HG02852 (cell line): ENCODE data around the gene RANBP3L.
A peak's percentile ranks its signal among the peaks of the same experiment; 100 is the strongest.
"Not testable (repeated sequence)": the region's sequence is repeated elsewhere in the genome, so short reads cannot be mapped to it uniquely, and the experiment has no call there.

Source experiments
- ATAC-seq: cut with Tn5 transposase; IDR thresholded peaks from one replicate; pipeline ENCODE4 v1.9.1; 2021; ENCODE audit warnings: mild to moderate bottlenecking, moderate library complexity; ENCODE audit not compliant: unreplicated experiment

The RANBP3L gene

DNA sequence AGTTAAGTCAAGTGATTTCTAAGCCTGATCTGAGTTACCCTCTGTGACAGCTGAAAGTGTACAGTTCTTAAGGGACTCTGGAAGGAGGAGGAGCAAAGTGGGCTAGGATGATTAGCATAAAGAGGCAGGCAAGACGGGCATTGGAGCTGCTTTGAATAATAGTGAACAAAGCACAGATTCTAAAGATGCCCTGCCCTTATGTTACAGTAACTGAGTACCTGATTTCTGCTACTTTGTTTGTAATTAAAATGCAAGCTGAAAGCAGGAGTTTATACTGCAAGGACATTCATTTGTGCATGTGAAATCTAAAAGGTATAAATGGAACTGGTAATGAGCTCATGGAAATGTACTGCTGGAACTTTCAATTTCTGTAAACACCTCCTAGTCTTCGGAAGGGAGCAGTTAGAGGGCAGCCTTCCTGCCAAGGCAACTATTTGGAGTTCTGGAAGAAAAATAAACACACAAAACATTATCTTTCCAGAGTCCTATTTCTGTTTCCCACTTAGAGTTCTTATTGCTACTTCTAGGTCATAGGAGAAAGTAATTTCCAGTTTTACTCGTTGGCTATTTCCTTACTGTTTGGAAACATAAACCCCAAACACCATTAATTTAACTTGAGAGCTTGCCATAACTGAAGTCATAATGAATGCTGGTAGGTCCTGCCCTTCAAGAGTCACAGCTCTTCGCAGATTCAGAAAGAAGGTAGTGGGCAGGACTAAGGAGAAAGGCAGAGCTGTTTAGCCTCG, at the start of gene RANBP3L:
TSS of gene RANBP3L (minus strand) at position 45 of the 746 bp plus-strand sequence. CDS start 486 bp downstream, outside the sequence.
- ATAC-seq = peak; percentile 66

GRCh38 chr5:36346896-36347690, 45.4 kb upstream of the RANBP3L start:
- ATAC-seq = no peak

GRCh38 chr5:36344899-36345298, 43.2 kb upstream of the RANBP3L start:
- ATAC-seq = no peak

- ATAC-seq = not testable (repeated sequence)
These were observed 40.0 kb upstream of the RANBP3L start for GRCh38 chr5:36341720-36342119.

- no peak for ATAC-seq
These were observed 35.9 kb upstream of the RANBP3L start for GRCh38 chr5:36337597-36337996.

- ATAC-seq = no peak
These were observed 32.6 kb upstream of the RANBP3L start for GRCh38 chr5:36334315-36334714.

DNA sequence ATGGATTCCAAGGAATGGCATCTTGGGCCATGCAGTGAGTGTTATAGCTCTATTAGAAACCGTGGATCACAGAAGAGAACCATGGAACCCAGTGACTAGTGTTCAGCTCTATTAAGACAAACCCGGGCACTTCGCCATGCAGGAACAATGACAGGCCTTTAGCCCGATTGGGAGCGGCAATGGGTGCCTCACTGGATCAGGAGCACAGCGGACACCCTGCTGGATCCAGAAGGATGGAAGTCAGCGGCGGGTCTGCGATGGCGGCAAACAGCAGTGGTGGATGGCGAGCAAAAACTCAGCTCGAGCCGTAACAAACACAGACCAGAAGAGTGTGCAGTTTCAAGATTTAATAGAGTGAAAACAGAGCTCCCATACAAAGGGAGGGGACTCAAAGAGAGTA, 31.0 kb upstream of the RANBP3L start:
- not testable (repeated sequence) for ATAC-seq

DNA sequence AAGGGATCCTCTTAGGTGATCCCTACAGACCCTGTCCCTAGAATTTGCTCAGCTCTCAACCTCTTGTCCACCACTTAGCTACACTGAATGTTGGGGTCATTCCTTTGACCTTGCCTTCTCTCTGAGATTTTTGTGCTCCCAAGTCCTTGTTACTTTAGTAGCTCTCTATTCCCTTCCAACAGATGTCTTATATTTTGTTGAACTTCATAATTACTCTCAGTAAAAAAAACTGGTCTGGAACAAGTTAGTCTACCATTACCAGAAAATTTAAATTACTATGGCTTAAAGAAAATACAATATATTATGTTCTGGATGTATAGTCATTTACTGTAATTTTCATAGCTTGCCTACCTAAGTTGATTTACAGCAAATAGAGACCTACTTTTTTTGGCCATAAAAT, 23.5 kb upstream of the RANBP3L start:
- no peak for ATAC-seq

DNA sequence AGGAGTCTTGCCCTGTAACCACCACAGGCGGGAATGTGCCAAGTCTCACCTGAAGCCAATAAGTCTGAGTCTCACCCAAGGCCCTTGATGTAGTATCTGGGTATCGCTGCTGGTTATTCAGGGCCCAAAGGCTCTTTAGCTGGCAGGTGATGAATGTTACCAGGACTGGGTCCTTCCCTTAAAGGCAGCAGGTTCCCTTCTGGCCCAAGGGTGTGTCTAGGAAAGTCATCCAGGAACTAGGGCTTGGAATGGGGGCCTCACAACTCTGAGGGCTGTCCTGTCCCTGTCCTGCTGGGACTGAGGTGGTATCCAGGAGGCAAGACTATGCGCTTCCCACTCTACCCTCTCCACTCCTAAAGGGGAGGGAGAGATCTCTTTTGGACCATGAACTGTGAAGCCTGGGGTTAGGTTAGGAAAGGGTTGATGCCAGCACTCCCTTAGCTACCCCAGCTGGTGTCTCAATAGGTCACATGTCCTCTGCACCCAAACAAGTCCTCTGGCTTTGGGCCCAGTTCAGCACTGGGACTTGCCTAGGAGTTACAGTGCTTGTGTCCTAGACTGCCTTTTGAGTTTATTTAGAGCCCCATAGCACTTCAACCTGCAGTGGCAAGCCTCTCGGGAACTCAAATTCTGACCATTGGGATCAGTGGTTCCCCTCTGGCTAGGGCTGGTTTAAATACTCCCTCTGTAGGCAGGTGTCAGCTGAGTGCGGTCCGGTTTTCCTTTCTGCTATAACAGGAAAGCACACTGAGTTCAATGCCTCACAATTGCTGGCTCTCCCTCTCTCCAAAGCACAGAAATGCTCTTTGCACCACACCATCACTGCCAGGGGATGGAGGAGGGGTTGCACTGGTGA, 22.5 kb upstream of the RANBP3L start:
- no peak for ATAC-seq

DNA sequence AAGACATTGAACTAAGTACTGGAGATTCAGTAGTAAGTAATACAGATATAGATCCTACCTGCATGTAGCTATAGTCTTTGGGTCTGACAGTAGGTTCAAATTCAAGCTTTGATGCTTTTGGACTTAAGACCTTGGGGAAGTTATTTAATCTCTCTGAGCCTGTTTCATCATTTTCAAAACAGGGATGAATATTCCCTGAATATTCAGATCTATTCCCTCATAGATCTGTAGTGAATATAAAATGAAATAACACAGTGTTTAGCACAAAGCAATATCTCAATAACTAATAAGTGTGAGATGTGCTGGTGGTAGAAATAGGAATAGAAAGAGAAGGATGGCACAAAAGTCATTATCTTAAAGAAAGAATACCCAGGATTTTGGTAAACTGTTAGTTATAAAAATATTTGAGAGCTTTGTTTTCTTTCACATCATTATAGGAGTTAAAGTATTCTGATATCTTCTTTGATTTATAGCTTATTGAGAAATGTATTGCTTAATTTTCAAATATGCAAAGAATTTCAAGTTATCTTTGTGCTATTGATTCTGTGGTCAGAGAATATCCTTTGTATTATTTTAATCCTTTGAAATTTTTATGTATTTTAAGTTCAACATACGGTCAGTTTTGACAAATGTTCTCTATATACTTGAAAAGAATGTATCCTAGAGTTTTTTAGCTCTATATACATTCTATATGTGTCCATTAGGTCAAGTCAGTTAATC, 11.4 kb upstream of the RANBP3L start:
- ATAC-seq = no peak

- ATAC-seq = no peak
These were observed 10.3 kb upstream of the RANBP3L start for GRCh38 chr5:36311956-36312355.

GRCh38 chr5:36310138-36310537, 8.4 kb upstream of the RANBP3L start:
- no peak for ATAC-seq

GRCh38 chr5:36305571-36306326, 4.0 kb upstream of the RANBP3L start:
- peak; percentile 71 for ATAC-seq

GRCh38 chr5:36304095-36304805, 2.5 kb upstream of the RANBP3L start:
- ATAC-seq = no peak

- ATAC-seq = no peak
These were observed 668 bp downstream of the RANBP3L start for GRCh38 chr5:36300927-36301540.

- ATAC-seq = no peak
These were observed 1.3 kb downstream of the RANBP3L start for GRCh38 chr5:36300191-36300926.

DNA sequence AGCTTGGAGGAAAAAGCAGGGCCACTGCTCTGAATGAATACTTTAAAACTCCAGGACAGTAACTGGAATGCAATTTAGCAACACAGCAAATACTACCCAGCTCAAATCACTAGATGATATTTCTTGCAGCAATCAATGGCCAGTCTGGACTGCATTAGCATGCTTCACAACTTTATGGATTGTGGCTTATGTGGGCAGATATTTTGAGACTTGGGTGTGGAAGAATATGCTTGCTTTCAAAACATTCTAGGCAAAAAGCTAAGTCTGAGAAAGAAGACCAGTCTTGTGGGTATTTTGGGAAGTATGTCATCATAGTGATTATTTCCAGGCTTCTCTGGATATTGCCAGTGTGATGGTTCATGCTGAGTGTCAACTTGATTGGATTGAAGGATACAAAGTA, 3.1 kb downstream of the RANBP3L start:
- no peak for ATAC-seq

DNA sequence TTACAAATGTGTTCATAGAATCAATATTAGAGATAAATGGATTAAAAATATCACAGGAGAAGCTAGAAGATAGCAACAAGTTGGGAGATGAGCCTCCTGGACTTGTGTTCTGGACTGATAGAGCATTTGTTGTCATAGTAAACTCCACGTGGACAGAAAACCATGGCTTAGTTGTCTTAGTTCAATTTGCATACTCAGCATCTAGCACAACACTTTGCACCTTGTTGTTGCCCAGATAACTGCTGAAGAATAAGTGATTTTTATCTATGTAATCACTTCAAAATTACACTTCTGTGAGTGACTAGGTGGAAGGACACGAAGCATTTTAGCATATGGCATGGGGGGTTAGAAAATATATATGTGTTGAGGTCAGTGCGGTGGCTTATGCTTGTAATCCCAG, 4.0 kb downstream of the RANBP3L start:
- ATAC-seq = no peak
